ENCODE results near the gene LRRC8D. TPM values are rescaled to one million over a fixed set of nuclear protein-coding genes. Genes with fewer than 3 reads are reported as not detected.

LRRC8D gene
- total and polyA plus RNA-seq, 4 donors = 7.1 to 17.4 (median 14.4) TPM

DNA sequence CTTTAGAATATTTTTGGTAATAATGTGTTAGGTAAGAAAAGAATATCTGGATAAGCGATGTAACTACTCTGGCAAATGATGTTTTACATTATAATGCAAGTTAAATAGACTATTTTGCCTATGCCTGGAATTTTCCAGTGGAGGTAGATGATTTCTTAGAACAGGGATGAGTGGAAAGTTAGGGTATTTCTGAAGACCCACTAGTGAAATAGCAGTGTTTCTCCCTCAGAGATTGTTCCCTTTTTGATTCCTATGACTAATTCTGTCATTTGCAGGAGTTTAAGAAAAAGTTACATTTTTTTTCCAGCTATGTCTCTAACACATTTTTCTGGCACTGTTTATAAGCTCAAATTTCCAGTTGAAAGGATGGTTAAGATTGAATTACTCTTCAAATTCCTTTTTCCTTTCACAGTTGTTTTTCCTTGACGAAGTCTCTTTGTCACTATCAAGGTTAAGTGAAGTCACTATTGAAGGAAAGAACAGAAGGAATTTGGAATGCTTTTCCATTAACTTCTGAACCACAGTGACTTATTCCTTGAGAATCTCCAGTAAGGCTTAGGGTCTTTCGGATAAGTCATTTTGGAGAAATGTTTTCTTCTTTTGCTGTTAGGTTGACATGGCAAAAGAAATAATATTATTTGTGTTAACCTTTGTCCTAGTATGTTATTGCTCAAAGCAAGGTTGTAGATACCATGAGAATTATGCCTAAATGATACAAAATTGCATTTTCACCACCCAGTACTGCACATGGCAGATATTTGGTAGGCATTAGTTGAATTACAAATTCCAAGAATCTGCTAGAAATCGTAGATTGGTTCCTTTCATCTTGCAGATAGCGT, 131.2 kb downstream of the LRRC8D start:
- no peak for TF ChIP-seq RAD21 (IDR thresholded peaks at IDR 0.05)
- TF ChIP-seq, protein P1, sequence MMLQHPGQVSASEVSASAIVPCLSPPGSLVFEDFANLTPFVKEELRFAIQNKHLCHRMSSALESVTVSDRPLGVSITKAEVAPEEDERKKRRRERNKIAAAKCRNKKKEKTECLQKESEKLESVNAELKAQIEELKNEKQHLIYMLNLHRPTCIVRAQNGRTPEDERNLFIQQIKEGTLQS (IDR thresholded peaks at IDR 0.05) = no peak
- TF ChIP-seq RXRA (IDR thresholded peaks at IDR 0.05) = no peak
- 95% methylated on average over 5 of the region's 5 CpGs for WGBS
- Histone ChIP-seq H3K4me3 (ENCODE audit: low read depth in 1 of 3, low read length in 3 of 3) (no peak overlapping the region), H3K36me3 (ENCODE audit: control insufficient read depth in 4 of 4, insufficient read depth in 3 of 4, low read depth in 1 of 4, low read length in 3 of 4) (no peaks in the 10 kb centered on the region), H3K4me1 (ENCODE audit: control insufficient read depth in 4 of 4, insufficient read depth in 4 of 4, low read length in 3 of 4) (peaks cover 5 to 16% (median 11%) of the 10 kb centered on the region in 4 donors), H3K27ac (ENCODE audit: low read depth in 1 of 2, low read length in 2 of 2) (no peak overlapping the region), H3K9ac (ENCODE audit: low read depth in 1 of 2, low read length in 2 of 2) (no peak overlapping the region), H3K27me3 (ENCODE audit: control insufficient read depth in 4 of 4, insufficient read depth in 4 of 4, low read length in 3 of 4) (no peaks in the 10 kb centered on the region), H3K9me3 (ENCODE audit: control insufficient read depth in 4 of 4, low read length in 3 of 4) (no peaks in the 10 kb centered on the region)
- no peak for DNase-seq (ENCODE audit: low spot score)

DNA sequence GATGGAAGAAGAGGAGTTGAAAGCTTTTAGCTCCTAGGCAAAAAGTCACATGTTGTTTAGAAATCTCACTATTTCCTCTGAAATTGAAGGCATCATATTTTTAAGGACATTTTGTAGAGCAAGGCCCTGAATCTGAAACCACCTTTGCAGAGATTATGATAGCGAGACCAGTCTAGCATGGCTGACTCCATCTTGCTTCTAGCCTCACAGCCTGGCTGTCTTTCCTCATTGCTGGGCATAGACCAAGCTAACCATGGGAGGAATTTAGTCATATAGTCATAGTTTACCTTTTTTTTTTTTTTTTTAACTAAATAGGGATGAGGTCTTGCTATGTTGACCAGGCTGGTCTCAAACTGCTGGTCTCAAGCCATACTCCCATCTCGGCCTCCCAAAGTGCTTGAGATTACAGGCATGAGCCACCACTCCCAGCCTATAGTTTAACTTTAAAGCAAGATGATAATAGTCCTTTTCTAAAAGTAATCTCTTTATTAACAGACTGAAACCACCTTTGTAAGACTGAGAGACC, 131.8 kb downstream of the LRRC8D start:
- WGBS = 95% methylated on average over 2 of the region's 2 CpGs
- H3K4me1 ChIP-seq (ENCODE audit: control insufficient read depth in 4 of 4, insufficient read depth in 4 of 4, low read length in 3 of 4) = peaks cover 5 to 16% (median 11%) of the 10 kb centered on the region in 4 donors
- H3K4me3 ChIP-seq (ENCODE audit: low read depth in 1 of 3, low read length in 3 of 3) = no peak overlapping the region
- H3K9me3 ChIP-seq (ENCODE audit: control insufficient read depth in 4 of 4, low read length in 3 of 4) = no peaks in the 10 kb centered on the region
- TF ChIP-seq RXRA (IDR thresholded peaks at IDR 0.05) (no peak), RAD21 (IDR thresholded peaks at IDR 0.05) (no peak), HNF4G (IDR thresholded peaks at IDR 0.05) (no peak), SP1 (IDR thresholded peaks at IDR 0.05) (no peak), JUND (IDR thresholded peaks at IDR 0.05) (no peak), YY1 (IDR thresholded peaks at IDR 0.05) (no peak), EGR1 (IDR thresholded peaks at IDR 0.05; ENCODE audit: low read depth in 2 of 2) (no peak), NR2F2 (IDR thresholded peaks at IDR 0.05) (no peak), FOXA1 (IDR thresholded peaks at IDR 0.05) (no peak), HNF4A (conservative IDR thresholded peaks at IDR 0.05) (no peak), TAF1 (conservative IDR thresholded peaks at IDR 0.05) (no peak)
- TF ChIP-seq, protein P2, sequence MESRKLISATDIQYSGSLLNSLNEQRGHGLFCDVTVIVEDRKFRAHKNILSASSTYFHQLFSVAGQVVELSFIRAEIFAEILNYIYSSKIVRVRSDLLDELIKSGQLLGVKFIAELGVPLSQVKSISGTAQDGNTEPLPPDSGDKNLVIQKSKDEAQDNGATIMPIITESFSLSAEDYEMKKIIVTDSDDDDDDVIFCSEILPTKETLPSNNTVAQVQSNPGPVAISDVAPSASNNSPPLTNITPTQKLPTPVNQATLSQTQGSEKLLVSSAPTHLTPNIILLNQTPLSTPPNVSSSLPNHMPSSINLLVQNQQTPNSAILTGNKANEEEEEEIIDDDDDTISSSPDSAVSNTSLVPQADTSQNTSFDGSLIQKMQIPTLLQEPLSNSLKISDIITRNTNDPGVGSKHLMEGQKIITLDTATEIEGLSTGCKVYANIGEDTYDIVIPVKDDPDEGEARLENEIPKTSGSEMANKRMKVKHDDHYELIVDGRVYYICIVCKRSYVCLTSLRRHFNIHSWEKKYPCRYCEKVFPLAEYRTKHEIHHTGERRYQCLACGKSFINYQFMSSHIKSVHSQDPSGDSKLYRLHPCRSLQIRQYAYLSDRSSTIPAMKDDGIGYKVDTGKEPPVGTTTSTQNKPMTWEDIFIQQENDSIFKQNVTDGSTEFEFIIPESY (IDR thresholded peaks at IDR 0.05) = no peak
- TF ChIP-seq, protein P3, sequence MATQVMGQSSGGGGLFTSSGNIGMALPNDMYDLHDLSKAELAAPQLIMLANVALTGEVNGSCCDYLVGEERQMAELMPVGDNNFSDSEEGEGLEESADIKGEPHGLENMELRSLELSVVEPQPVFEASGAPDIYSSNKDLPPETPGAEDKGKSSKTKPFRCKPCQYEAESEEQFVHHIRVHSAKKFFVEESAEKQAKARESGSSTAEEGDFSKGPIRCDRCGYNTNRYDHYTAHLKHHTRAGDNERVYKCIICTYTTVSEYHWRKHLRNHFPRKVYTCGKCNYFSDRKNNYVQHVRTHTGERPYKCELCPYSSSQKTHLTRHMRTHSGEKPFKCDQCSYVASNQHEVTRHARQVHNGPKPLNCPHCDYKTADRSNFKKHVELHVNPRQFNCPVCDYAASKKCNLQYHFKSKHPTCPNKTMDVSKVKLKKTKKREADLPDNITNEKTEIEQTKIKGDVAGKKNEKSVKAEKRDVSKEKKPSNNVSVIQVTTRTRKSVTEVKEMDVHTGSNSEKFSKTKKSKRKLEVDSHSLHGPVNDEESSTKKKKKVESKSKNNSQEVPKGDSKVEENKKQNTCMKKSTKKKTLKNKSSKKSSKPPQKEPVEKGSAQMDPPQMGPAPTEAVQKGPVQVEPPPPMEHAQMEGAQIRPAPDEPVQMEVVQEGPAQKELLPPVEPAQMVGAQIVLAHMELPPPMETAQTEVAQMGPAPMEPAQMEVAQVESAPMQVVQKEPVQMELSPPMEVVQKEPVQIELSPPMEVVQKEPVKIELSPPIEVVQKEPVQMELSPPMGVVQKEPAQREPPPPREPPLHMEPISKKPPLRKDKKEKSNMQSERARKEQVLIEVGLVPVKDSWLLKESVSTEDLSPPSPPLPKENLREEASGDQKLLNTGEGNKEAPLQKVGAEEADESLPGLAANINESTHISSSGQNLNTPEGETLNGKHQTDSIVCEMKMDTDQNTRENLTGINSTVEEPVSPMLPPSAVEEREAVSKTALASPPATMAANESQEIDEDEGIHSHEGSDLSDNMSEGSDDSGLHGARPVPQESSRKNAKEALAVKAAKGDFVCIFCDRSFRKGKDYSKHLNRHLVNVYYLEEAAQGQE (IDR thresholded peaks at IDR 0.05) = no peak
- TF ChIP-seq, protein P4, sequence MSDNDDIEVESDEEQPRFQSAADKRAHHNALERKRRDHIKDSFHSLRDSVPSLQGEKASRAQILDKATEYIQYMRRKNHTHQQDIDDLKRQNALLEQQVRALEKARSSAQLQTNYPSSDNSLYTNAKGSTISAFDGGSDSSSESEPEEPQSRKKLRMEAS (IDR thresholded peaks at IDR 0.05) = no peak
- TF ChIP-seq, protein P5, sequence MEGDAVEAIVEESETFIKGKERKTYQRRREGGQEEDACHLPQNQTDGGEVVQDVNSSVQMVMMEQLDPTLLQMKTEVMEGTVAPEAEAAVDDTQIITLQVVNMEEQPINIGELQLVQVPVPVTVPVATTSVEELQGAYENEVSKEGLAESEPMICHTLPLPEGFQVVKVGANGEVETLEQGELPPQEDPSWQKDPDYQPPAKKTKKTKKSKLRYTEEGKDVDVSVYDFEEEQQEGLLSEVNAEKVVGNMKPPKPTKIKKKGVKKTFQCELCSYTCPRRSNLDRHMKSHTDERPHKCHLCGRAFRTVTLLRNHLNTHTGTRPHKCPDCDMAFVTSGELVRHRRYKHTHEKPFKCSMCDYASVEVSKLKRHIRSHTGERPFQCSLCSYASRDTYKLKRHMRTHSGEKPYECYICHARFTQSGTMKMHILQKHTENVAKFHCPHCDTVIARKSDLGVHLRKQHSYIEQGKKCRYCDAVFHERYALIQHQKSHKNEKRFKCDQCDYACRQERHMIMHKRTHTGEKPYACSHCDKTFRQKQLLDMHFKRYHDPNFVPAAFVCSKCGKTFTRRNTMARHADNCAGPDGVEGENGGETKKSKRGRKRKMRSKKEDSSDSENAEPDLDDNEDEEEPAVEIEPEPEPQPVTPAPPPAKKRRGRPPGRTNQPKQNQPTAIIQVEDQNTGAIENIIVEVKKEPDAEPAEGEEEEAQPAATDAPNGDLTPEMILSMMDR (IDR thresholded peaks at IDR 0.05; ENCODE audit: low read depth, low read length, missing input control) = no peak
- TF ChIP-seq, protein P1 (IDR thresholded peaks at IDR 0.05) = no peak
- H3K27ac ChIP-seq (ENCODE audit: low read depth in 1 of 2, low read length in 2 of 2) = no peak overlapping the region
- H3K9ac ChIP-seq (ENCODE audit: low read depth in 1 of 2, low read length in 2 of 2) = no peak overlapping the region
- no peak for DNase-seq (ENCODE audit: low spot score)
- no peaks in the 10 kb centered on the region for H3K36me3 ChIP-seq (ENCODE audit: control insufficient read depth in 4 of 4, insufficient read depth in 3 of 4, low read depth in 1 of 4, low read length in 3 of 4)
- no peaks in the 10 kb centered on the region for H3K27me3 ChIP-seq (ENCODE audit: control insufficient read depth in 4 of 4, insufficient read depth in 4 of 4, low read length in 3 of 4)

Data from liver (tissue), 9 donors.